Measurements from ENCODE around the gene SRRM3. TPM values are rescaled to one million over a fixed set of nuclear protein-coding genes. Genes with fewer than 3 reads are reported as not detected.
A peak's percentile ranks its signal among the peaks of the same experiment; 100 is the strongest.
"Not testable (repeated sequence)": the region's sequence is repeated elsewhere in the genome, so short reads cannot be mapped to it uniquely, and the experiment has no call there.

Gene SRRM3, protein sequence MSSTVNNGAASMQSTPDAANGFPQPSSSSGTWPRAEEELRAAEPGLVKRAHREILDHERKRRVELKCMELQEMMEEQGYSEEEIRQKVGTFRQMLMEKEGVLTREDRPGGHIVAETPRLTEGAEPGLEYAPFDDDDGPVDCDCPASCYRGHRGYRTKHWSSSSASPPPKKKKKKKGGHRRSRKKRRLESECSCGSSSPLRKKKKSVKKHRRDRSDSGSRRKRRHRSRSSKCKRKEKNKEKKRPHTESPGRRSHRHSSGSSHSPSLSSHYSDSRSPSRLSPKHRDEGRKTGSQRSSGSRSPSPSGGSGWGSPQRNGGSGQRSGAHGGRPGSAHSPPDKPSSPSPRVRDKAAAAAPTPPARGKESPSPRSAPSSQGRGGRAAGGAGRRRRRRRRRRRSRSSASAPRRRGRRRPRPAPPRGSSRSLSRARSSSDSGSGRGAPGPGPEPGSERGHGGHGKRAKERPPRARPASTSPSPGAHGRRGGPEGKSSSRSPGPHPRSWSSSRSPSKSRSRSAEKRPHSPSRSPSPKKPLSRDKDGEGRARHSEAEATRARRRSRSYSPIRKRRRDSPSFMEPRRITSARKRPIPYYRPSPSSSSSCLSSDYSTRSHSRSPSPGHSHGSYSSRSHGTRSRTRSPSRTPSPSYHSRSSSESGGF
- not detected in 2 replicates for total RNA-seq

DNA sequence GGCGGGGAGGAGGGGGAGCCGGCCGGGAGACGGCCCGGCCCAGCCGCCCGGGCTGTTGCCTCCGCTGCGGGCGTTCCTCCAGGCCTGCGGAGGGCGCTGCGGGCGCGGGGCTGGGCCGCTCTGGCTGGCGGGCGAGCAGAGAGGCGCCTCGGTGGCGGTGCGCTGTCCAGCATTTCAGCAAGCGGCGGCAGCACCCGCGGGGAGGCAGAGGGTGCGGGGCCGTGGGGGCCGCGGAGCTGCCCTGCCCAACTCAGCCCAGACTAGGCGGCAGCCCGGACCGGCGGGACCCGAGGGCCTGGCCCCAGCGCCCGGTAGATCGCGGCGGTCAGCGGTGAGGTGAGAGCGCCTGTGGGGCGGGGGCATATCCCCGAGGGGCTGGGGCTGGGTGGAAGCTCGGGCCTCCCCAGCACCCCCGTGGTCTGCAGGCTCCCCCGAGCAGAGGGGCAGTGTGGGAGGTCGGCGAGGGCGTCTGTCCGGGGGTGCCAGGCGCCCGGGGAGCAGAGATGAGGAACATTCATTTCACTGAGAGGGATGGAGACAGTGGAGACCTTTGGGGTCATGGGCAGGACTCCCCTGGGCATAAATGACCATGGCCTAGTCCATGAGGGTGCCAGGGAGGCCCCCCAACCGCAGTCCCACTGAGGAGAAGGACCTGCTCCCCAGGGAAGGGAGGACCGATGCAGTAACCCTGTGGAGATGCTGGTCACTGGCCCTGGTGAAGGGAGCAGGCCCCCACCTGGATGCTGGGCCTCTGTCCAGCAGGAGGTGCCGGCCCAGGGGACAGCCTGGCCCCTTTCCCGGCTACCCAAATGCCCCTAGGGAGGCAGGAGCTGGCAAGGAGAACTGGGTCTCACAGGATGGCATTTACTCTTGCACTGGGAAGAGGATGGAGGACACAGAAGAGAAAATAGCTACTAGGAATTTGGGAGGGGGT is at the start of gene SRRM3:
SRRM3 (plus strand) TSS at position 165 of the 934 bp plus-strand sequence. CDS start 33,171 bp downstream, outside the sequence.
- ChIA-PET CTCF (no interaction called here), POLR2A (interaction anchor here (0.6 kb wide), 1 partner anchor 119 kb away, joined by 7 read pairs; no protein-coding TSS in a partner anchor)
- H3K9me3 Mint-ChIP-seq: no peaks in the 10 kb centered on the region
- no peak within 1 kb of the TSS for H3K4me3 Mint-ChIP-seq
- DNase-seq (peak; percentile 81), ATAC-seq (ENCODE audit: low read depth) (peak; percentile 96)
- H3K27ac Mint-ChIP-seq: no peak within 1 kb of the TSS
- TF ChIP-seq, protein P1, sequence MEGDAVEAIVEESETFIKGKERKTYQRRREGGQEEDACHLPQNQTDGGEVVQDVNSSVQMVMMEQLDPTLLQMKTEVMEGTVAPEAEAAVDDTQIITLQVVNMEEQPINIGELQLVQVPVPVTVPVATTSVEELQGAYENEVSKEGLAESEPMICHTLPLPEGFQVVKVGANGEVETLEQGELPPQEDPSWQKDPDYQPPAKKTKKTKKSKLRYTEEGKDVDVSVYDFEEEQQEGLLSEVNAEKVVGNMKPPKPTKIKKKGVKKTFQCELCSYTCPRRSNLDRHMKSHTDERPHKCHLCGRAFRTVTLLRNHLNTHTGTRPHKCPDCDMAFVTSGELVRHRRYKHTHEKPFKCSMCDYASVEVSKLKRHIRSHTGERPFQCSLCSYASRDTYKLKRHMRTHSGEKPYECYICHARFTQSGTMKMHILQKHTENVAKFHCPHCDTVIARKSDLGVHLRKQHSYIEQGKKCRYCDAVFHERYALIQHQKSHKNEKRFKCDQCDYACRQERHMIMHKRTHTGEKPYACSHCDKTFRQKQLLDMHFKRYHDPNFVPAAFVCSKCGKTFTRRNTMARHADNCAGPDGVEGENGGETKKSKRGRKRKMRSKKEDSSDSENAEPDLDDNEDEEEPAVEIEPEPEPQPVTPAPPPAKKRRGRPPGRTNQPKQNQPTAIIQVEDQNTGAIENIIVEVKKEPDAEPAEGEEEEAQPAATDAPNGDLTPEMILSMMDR (IDR thresholded peaks at IDR 0.05): no peak
- peaks cover 41% of the 10 kb centered on the region for H3K27me3 Mint-ChIP-seq
- no peaks in the 10 kb centered on the region for H3K4me1 Mint-ChIP-seq
- intact Hi-C loops (cut with micrococcal nuclease): loop anchor here (1.0 kb wide), 1 partner anchor 23 kb away; no protein-coding TSS in a partner anchor
- H3K36me3 Mint-ChIP-seq (ENCODE audit: low read depth): no peaks in the 10 kb centered on the region

GRCh38 chr7:76151932-76152331 is 49.8 kb upstream of the SRRM3 start:
- H3K9me3 Mint-ChIP-seq: no peaks in the 10 kb centered on the region
- no peaks in the 10 kb centered on the region for H3K36me3 Mint-ChIP-seq (ENCODE audit: low read depth)
- H3K27ac Mint-ChIP-seq: no peak overlapping the region
- ATAC-seq (ENCODE audit: low read depth) (no peak), DNase-seq (no peak)
- POLR2A ChIA-PET: no interaction called here
- peaks cover 7% of the 10 kb centered on the region for H3K27me3 Mint-ChIP-seq
- no peaks in the 10 kb centered on the region for H3K4me1 Mint-ChIP-seq
- TF ChIP-seq, protein P1 (IDR thresholded peaks at IDR 0.05): no peak
- no peak overlapping the region for H3K4me3 Mint-ChIP-seq
- intact Hi-C loops (cut with micrococcal nuclease): no loop called here
- CTCF ChIA-PET: no interaction called here

GRCh38 chr7:76153571-76154230 is 48.0 kb upstream of the SRRM3 start:
- POLR2A ChIA-PET: interaction anchor here (0.7 kb wide), 1 partner anchor 206 kb away, joined by 3 read pairs; no protein-coding TSS in a partner anchor
- H3K27ac Mint-ChIP-seq; H3K36me3 Mint-ChIP-seq (ENCODE audit: low read depth); H3K4me3 Mint-ChIP-seq; intact Hi-C loops (cut with micrococcal nuclease); CTCF ChIA-PET; H3K27me3 Mint-ChIP-seq; H3K9me3 Mint-ChIP-seq; DNase-seq; ATAC-seq (ENCODE audit: low read depth); H3K4me1 Mint-ChIP-seq: not testable (repeated sequence)

- DNase-seq: no peak
- ATAC-seq (ENCODE audit: low read depth): no peak
- H3K4me3 Mint-ChIP-seq: no peak overlapping the region
- ChIA-PET CTCF (no interaction called here), POLR2A (no interaction called here)
- H3K27me3 Mint-ChIP-seq: peaks cover under 1% of the 10 kb centered on the region
- no peaks in the 10 kb centered on the region for H3K36me3 Mint-ChIP-seq (ENCODE audit: low read depth)
- TF ChIP-seq, protein P1 (IDR thresholded peaks at IDR 0.05): no peak
- intact Hi-C loops (cut with micrococcal nuclease): no loop called here
- no peaks in the 10 kb centered on the region for H3K4me1 Mint-ChIP-seq
- no peak overlapping the region for H3K27ac Mint-ChIP-seq
- H3K9me3 Mint-ChIP-seq: no peaks in the 10 kb centered on the region
Observed at GRCh38 chr7:76155938-76156337, 45.8 kb upstream of the SRRM3 start.

GRCh38 chr7:76156992-76157685 is 44.6 kb upstream of the SRRM3 start:
- POLR2A ChIA-PET; H3K4me3 Mint-ChIP-seq; H3K36me3 Mint-ChIP-seq (ENCODE audit: low read depth); intact Hi-C loops (cut with micrococcal nuclease); H3K4me1 Mint-ChIP-seq; H3K9me3 Mint-ChIP-seq; ATAC-seq (ENCODE audit: low read depth); H3K27me3 Mint-ChIP-seq; CTCF ChIA-PET; H3K27ac Mint-ChIP-seq; DNase-seq: not testable (repeated sequence)

DNA sequence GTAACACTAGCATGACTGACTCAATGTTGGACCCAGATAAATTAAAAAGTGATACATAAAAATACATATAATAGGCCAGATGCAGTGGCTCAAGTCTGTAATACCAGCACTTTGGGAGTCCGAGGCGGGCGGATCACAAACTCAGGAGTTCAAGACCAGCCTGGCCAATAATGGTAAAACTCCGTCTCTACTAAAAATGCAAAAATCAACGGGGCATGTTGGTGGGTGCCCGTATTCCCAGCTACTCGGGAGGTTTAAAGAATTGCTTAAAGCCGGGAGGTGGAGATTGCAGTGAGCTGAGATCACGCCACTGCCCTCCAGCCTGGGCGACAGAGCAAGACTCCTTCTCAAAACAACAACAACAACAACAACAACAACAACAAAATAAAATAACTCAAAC is 43.3 kb upstream of the SRRM3 start:
- not testable (repeated sequence) for H3K4me1 Mint-ChIP-seq; ATAC-seq (ENCODE audit: low read depth)

GRCh38 chr7:76162416-76163170 is 39.1 kb upstream of the SRRM3 start:
- DNase-seq; POLR2A ChIA-PET; H3K4me3 Mint-ChIP-seq; H3K4me1 Mint-ChIP-seq; CTCF ChIA-PET; H3K27ac Mint-ChIP-seq; ATAC-seq (ENCODE audit: low read depth); H3K9me3 Mint-ChIP-seq; H3K36me3 Mint-ChIP-seq (ENCODE audit: low read depth); H3K27me3 Mint-ChIP-seq: not testable (repeated sequence)
- intact Hi-C loops (cut with micrococcal nuclease): loop anchor here (10.0 kb wide), 1 partner anchor 1172 kb away; no protein-coding TSS in a partner anchor

More for the DNA sequence above, 43.3 kb upstream of the SRRM3 start:
- H3K36me3 Mint-ChIP-seq (ENCODE audit: low read depth); H3K27me3 Mint-ChIP-seq; intact Hi-C loops (cut with micrococcal nuclease); DNase-seq; H3K27ac Mint-ChIP-seq; POLR2A ChIA-PET; H3K9me3 Mint-ChIP-seq; H3K4me3 Mint-ChIP-seq; CTCF ChIA-PET: not testable (repeated sequence)

Measured in activated B cell treated with CpG ODN at 0.5 μM for 24 hours (primary cell).